MG63 (cell line): ENCODE data around the gene NLRP4. TPM values are rescaled to one million over a fixed set of nuclear protein-coding genes. Genes with fewer than 3 reads are reported as not detected.
A peak's percentile ranks its signal among the peaks of the same experiment; 100 is the strongest.

Experiments used
- DNase-seq: peaks from one replicate; pipeline ENCODE4 v3.0.0-alpha.2; 2020
- H3K27me3 ChIP-seq: fragments of 250-450 bp; sonication (Bioruptor Pico); 2 replicates; pipeline ENCODE4 v1.5.1; 2020; ENCODE audit warnings: mild to moderate bottlenecking, moderate library complexity
- H3K36me3 ChIP-seq: fragments of 250-450 bp; sonication (Bioruptor Pico); 2 replicates; pipeline ENCODE4 v1.5.1; 2020; ENCODE audit warnings: mild to moderate bottlenecking, moderate library complexity
- H3K4me3 ChIP-seq: fragments of 250-450 bp; sonication (Bioruptor Pico); 2 replicates; pipeline ENCODE4 v1.5.1; 2020; ENCODE audit warnings: mild to moderate bottlenecking, moderate library complexity
- H3K9me3 ChIP-seq: fragments of 250-450 bp; sonication (Bioruptor Pico); 2 replicates; pipeline ENCODE4 v1.5.1; 2020; ENCODE audit warnings: mild to moderate bottlenecking, moderate library complexity
- total RNA-seq: library from RNA; depleted of rRNA; stranded (reverse); fragments of >200 nt; shearing (Covaris generic); gene quantifications from 2 replicates; pipeline ENCODE4 v1.2.3, GENCODE V29; 2014; ENCODE audit warnings: low replicate concordance

Gene NLRP4
- total RNA-seq, 1 experiment from 2014 or later, result not detected

DNA sequence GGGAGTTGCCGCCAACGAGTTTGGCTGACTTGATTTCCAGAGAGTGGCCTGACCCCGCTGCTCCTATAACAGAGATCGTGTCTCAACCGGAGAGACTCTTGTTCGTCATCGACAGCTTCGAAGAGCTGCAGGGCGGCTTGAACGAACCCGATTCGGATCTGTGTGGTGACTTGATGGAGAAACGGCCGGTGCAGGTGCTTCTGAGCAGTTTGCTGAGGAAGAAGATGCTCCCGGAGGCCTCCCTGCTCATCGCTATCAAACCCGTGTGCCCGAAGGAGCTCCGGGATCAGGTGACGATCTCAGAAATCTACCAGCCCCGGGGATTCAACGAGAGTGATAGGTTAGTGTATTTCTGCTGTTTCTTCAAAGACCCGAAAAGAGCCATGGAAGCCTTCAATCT lies 21.6 kb downstream of the NLRP4 start:
- H3K9me3 ChIP-seq, result no peaks in the 10 kb centered on the region
- no peak for DNase-seq
- no peaks in the 10 kb centered on the region for H3K27me3 ChIP-seq
- H3K4me3 ChIP-seq, result no peak overlapping the region
- H3K36me3 ChIP-seq, result no peaks in the 10 kb centered on the region

DNA sequence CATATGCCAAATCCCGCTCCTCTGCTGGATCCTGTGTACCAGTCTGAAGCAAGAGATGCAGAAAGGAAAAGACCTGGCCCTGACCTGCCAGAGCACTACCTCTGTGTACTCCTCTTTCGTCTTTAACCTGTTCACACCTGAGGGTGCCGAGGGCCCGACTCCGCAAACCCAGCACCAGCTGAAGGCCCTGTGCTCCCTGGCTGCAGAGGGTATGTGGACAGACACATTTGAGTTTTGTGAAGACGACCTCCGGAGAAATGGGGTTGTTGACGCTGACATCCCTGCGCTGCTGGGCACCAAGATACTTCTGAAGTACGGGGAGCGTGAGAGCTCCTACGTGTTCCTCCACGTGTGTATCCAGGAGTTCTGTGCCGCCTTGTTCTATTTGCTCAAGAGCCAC lies 22.1 kb downstream of the NLRP4 start:
- H3K36me3 ChIP-seq, result no peaks in the 10 kb centered on the region
- H3K27me3 ChIP-seq, result no peaks in the 10 kb centered on the region
- no peaks in the 10 kb centered on the region for H3K9me3 ChIP-seq
- no peak overlapping the region for H3K4me3 ChIP-seq
- no peak for DNase-seq

DNA sequence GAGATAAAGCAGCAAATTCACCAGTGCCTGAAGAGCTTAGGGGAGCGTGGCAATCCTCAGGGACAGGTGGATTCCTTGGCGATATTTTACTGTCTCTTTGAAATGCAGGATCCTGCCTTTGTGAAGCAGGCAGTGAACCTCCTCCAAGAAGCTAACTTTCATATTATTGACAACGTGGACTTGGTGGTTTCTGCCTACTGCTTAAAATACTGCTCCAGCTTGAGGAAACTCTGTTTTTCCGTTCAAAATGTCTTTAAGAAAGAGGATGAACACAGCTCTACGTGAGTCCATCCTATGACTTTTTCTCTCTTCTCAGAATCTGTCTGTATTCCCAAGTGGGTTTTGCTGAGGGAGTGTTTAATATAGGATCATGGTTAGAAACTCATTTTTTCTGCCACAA lies 22.6 kb downstream of the NLRP4 start:
- no peak overlapping the region for H3K4me3 ChIP-seq
- no peaks in the 10 kb centered on the region for H3K27me3 ChIP-seq
- H3K9me3 ChIP-seq, result no peaks in the 10 kb centered on the region
- DNase-seq, result no peak
- no peaks in the 10 kb centered on the region for H3K36me3 ChIP-seq

DNA sequence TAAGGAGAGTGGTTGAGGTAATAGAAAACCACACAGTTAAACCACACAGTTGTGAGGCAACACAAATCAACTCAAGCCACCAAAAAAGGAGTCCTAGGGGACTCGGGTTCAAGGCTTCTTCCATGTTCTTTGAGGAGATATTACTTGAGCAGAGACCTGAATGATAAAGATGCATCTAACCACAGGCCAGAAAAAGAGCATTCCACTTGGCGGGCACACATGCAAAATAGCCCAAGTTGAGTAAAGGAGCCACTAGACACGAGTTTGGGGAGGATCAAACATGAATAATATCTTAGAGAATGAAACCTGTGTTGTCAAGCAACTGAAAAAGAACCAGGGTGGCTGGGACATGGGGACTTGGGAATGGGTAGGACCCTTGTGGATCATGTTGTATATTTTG lies 30.2 kb downstream of the NLRP4 start:
- no peaks in the 10 kb centered on the region for H3K27me3 ChIP-seq
- no peak for DNase-seq
- H3K4me3 ChIP-seq, result no peak overlapping the region
- H3K9me3 ChIP-seq, result no peaks in the 10 kb centered on the region
- no peaks in the 10 kb centered on the region for H3K36me3 ChIP-seq

DNA sequence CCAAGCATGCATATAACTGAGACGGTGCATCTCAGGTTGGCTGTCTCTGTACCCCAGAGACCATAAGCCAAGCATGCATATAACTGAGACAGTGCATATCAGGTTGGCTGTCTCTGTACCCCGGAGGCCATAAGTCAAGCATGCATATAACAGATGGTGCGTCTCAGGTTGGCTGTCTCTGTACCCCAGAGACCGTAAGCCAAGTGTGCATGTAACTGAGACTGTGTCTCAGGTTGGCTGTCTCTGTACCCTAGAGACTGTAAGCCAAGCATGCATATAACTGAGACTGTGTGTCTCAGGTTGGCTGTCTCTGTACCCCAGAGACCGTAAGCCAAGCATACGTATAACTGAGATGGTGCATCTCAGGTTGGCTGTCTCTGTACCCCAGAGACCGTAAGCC lies 30.8 kb downstream of the NLRP4 start:
- no peak overlapping the region for H3K4me3 ChIP-seq
- H3K27me3 ChIP-seq, result no peaks in the 10 kb centered on the region
- no peaks in the 10 kb centered on the region for H3K9me3 ChIP-seq
- DNase-seq, result no peak
- H3K36me3 ChIP-seq, result no peaks in the 10 kb centered on the region

DNA sequence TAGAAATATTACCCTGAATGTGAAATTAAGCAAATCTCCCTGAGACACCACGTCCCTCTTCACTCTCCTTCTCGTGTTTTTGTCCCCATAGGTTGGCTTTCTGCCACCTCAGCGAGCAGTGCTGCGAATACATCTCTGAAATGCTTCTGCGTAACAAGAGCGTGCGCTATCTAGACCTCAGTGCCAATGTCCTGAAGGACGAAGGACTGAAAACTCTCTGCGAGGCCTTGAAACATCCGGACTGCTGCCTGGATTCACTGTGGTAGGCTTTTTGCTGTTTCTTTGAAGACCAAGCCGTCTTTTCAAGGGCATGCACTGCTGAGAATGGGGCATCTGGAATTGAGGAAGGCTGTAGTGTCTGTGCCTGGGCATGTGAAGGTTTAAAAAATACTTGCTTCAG lies 34.4 kb downstream of the NLRP4 start:
- DNase-seq, result no peak
- Histone ChIP-seq H3K9me3 (no peaks in the 10 kb centered on the region), H3K27me3 (no peaks in the 10 kb centered on the region), H3K36me3 (no peaks in the 10 kb centered on the region), H3K4me3 (no peak overlapping the region)

DNA sequence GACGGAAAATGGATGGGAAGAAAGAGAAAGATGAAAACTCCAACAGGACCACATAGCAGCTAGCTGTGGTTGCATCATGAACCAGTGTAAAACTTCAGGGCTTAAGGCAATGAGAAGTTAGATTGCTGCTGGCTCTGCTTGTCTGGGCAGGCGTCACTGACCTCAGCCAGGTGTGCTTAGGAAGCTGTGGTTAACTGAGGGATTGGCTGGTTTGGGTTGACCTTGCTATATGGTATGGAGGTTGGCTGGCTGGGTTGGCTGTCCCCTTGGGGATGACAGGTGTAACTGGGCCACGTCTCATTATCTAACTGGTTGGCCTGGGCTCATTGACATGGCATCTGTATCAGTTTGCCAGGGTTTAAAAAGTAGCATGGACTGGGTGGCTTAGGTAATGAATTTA lies 40.9 kb downstream of the NLRP4 start:
- no peak overlapping the region for H3K4me3 ChIP-seq
- H3K36me3 ChIP-seq, result no peaks in the 10 kb centered on the region
- DNase-seq, result no peak
- H3K27me3 ChIP-seq, result no peaks in the 10 kb centered on the region
- H3K9me3 ChIP-seq, result no peaks in the 10 kb centered on the region

DNA sequence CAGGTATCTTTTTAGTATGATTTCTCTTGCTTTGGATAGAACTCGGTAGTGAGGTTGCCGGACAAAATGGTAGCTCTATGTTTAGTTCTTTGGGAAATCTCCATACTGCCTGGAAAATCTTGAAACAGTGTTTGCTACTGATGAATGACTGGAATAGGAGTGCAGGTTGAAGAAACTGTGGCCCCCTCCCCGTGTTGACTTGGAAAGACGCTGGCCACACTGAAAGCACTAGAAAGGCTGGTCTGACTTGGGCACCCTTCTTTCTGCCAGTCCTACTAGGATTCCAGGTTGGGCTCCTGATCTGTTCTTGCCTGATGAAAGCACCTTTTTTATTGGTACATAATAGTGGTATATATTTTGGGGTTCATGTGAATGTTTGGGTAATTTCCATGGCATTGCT lies 46.3 kb downstream of the NLRP4 start:
- no peak for DNase-seq
- Histone ChIP-seq H3K27me3 (no peaks in the 10 kb centered on the region), H3K36me3 (no peaks in the 10 kb centered on the region), H3K4me3 (no peak overlapping the region), H3K9me3 (no peaks in the 10 kb centered on the region)

DNA sequence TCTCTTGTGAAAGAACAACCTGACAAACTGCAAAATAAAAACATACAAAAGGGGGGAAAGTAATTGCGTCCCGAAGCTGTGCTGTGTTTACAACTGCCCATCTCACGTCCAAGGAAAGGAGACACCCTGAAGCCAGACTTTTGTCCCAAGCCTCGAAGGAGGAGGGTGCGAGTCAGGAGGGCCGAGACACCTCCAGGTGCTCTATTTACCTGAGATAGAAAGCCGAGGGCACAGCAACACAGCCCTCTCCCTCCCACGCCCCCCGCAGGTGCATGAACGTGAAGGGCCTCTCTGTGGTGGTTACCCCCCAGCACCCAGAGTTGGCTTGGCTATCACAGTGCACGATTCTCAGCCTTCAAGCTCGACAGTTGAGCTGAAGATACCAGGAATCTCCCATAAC lies 62.6 kb downstream of the NLRP4 start:
- H3K36me3 ChIP-seq, result no peaks in the 10 kb centered on the region
- H3K9me3 ChIP-seq, result no peaks in the 10 kb centered on the region
- H3K4me3 ChIP-seq, result no peak overlapping the region
- no peaks in the 10 kb centered on the region for H3K27me3 ChIP-seq
- DNase-seq, result no peak

DNA sequence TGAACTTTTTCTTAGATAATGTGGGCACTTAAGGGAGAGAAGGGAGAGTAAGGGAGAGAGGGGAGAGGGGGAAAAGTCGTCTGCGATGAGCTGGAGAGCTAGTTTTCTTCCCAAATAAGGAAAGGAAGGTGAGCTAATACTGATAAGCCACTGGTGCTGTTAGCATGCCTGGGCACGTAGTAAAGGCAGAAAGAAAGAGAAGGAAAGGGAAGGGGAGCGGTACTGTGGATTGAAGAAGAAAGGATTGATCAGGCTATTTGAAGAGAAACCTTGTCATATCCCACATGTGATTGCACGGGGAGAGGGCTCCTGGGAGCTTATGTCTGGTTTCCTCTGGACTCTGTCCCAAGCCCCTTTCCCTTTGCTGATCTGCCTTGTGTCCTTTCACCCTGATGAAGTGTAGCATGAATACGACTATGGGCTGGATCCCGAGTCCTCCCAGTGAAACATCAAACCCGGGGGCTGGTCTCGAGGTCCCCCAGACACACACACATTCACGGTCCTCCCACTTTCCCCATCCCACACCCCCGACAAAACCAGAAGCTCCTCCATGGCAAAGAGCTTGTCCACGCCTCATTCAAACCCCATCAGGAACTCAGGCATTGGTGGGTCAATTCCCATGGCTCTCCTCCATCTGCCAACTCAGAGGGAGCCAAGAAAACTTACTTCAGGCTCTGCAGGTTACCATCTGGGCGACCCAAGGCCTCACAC lies 65.2 kb downstream of the NLRP4 start:
- no peak overlapping the region for H3K4me3 ChIP-seq
- H3K27me3 ChIP-seq, result no peaks in the 10 kb centered on the region
- H3K9me3 ChIP-seq, result no peaks in the 10 kb centered on the region
- H3K36me3 ChIP-seq, result no peaks in the 10 kb centered on the region
- no peak for DNase-seq

DNA sequence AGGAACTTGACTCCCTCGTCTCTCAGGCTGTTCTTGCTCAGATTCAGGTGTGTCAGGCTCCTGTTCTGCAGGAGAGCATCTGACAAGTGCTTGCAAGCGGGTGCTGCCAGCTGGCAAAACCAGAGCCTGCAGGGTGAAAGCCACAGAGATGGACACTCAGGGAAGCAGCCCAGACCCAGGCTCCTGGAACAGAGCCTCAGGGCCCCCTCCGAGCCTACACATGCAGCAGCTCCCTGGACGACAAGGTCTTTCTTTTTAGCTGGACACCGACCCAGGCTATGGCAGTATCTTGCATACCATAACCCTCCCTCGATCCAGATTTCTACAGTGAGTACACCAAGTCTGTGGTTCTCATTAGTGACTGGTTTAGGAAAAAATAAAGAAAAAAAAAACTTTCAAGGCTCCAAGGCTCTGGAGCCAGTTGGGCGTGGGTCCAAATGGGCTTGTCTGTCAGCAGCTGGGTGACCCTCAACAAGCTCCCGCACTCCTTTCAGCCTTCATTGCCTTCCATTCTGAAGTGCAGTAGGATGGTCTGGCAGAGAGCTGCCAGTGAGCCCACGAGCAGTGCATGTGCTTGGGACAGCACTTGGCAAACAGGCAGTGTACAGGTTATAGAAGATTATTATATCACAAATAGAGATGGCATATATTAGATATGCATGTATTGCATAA lies 65.9 kb downstream of the NLRP4 start:
- no peak for DNase-seq
- no peaks in the 10 kb centered on the region for H3K27me3 ChIP-seq
- no peak overlapping the region for H3K4me3 ChIP-seq
- H3K36me3 ChIP-seq, result no peaks in the 10 kb centered on the region
- H3K9me3 ChIP-seq, result no peaks in the 10 kb centered on the region

DNA sequence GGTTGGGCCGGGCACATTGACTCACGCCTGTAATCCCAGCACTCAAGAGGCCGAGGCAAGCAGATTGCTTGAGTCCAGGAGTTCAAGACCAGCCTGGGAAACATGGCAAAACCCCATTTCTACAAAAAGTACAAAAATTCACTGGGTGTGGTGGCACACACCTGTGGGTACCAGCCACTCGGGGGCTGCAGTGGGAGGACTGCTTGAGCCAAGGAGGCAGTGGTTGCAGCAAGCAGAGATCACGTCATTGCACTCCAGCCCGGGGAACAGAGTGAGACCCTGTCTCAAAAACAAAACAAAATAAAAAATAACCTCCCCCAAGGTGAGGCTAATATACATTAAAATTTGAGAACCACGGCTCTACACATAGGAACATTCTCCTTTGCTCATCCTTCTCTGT lies 70.9 kb downstream of the NLRP4 start:
- no peak for DNase-seq

DNA sequence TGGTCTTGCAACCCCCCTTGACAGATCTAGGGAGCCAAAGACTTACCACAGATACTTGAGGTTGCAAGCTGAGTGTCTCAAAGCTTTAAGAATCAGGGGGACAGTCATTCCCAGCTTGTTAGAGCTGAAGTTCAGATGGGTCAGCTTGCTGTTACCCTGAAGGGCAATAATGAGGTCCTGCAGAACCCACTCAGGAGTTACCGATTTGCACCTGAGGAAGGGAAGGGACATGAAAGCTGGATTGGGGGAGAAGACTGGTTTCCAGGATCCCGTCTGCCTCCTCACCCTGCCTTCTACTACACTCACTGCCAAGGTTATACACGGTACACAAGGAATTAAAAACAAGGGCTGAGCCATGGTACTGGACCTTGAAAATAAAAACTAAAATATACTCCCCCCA lies 71.4 kb downstream of the NLRP4 start:
- no peak overlapping the region for H3K4me3 ChIP-seq
- no peak for DNase-seq
- H3K27me3 ChIP-seq, result no peaks in the 10 kb centered on the region
- H3K9me3 ChIP-seq, result no peaks in the 10 kb centered on the region
- no peaks in the 10 kb centered on the region for H3K36me3 ChIP-seq

More for the DNA sequence above, 70.9 kb downstream of the NLRP4 start:
- Histone ChIP-seq H3K36me3 (no peaks in the 10 kb centered on the region), H3K9me3 (no peaks in the 10 kb centered on the region), H3K4me3 (no peak overlapping the region), H3K27me3 (no peaks in the 10 kb centered on the region)

DNA sequence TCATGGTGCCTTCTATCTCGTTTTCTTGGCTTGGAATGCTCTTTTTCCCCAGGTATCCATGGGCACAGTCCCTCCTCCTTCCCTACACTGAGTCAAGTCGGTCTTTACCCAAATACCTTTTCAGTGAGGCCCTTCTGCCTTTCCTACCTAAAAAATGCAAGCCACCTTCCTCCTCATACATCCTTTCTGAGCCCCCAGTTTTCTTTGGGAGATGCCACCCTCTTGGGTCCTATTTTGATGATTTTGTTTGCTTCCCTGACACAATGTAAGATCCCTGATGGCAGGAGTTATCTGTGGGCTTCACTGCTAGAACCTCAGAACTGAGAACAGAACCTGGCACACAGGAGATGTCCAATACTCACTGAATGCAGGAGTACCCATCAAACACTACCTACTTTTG lies 73.5 kb downstream of the NLRP4 start:
- no peaks in the 10 kb centered on the region for H3K9me3 ChIP-seq
- no peak overlapping the region for H3K4me3 ChIP-seq

DNA sequence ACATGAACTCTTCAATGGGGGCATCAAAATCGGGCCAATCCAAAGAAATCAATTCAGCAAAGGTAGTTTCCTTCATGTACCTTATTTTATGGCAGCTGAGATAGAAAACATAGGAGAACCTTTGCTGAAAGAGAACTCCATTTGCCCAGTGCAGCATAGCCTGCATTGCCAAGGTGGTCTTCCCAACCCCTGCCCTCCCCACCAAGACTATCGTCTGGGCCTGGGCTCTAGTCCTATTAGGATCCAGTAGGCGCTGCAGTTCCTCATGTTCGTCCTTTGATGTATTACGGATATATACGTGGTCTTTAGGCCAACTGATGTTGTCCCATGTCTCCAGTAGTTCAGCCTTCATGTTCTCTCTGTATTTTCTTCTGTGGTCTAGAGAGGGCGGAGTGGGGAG lies 76.6 kb downstream of the NLRP4 start:
- no peaks in the 10 kb centered on the region for H3K36me3 ChIP-seq
- H3K4me3 ChIP-seq, result no peak overlapping the region
- no peaks in the 10 kb centered on the region for H3K27me3 ChIP-seq
- DNase-seq, result no peak
- no peaks in the 10 kb centered on the region for H3K9me3 ChIP-seq

More for the DNA sequence above, 73.5 kb downstream of the NLRP4 start:
- Histone ChIP-seq H3K36me3 (no peaks in the 10 kb centered on the region), H3K27me3 (no peaks in the 10 kb centered on the region)
- no peak for DNase-seq

DNA sequence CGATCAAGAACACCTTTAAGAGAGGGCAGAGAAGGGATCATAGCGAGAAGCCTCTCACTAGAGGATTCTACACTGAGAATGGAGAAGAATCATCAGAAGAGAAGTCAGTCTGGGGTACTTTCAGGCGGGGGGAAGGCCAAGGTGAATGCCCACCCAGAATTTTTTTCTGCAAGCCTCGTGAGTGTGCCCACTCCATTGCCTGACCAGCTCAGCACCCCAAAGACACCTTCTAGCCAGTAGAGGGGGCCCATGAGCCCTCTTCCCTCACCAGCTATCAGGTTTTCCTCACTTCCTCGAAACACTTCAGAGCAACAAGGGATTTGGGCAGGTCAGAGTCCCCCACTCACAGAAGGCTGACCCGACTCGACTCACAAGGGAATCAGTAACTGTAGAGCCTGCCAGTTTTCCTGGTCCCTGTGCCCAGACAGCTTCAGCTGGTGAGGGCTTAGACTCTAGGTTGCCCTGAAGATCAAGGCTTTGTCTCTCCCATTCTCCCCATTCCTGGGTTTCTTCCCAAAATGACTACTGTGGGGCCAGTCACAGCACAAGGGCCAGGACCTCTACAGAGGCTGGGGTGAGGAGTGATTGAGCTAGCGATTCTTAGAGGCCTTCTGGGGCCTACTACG lies 77.4 kb downstream of the NLRP4 start:
- H3K27me3 ChIP-seq, result no peaks in the 10 kb centered on the region
- H3K4me3 ChIP-seq, result no peak overlapping the region
- no peaks in the 10 kb centered on the region for H3K9me3 ChIP-seq
- DNase-seq, result peak; percentile 7
- H3K36me3 ChIP-seq, result no peaks in the 10 kb centered on the region

DNA sequence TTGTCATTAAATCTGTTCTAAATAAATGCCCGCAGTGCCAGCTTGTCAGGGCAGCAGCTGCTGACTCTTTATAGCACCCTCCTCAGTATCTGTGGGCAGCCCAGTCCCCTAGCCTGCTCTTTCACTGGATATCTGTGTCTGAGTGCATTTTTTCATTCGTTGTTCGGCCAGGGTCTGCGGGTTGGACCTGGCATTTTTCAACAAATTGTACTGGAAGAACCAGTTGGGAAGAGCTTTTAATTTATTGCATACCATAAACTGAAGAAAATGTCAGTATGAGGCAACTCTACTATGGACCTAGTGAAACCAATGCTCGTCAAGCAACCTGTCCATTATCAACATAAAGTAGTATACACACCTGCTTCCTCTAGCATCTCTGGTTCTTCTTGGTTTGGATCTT lies 87.2 kb downstream of the NLRP4 start:
- no peak overlapping the region for H3K4me3 ChIP-seq
- no peak for DNase-seq
- no peaks in the 10 kb centered on the region for H3K9me3 ChIP-seq

DNA sequence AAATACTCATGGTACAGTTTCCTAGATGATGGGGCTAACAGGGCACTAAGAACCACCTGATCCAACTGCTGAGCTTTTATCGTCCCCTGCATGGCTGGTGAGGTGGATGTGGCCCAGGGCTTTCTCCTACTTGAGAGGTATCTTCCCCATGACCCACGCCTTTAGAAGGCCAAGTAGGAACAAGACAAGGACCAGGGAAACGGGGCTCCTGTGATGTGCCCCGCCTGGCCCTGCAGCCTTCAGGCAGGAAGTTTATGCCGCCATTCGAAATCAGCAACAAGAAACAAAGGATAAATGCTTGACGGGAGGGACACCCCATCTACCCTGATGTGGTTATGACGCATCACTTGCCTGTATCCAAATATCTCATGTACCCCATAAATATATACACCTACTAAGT lies 91.7 kb downstream of the NLRP4 start:
- Histone ChIP-seq H3K4me3 (no peak overlapping the region), H3K9me3 (no peaks in the 10 kb centered on the region), H3K36me3 (no peaks in the 10 kb centered on the region), H3K27me3 (no peaks in the 10 kb centered on the region)
- no peak for DNase-seq

More for the DNA sequence above, 87.2 kb downstream of the NLRP4 start:
- H3K36me3 ChIP-seq, result no peaks in the 10 kb centered on the region
- H3K27me3 ChIP-seq, result no peaks in the 10 kb centered on the region; the same call in 1 of the 2 replicates
